GM12878 (cell line): ENCODE data around the gene VPS39.

Experiments
- HDAC6 ChIP-seq: fragments of 200-600 bp; sonication (generic); IDR thresholded peaks from one replicate; pipeline ENCODE4 v1.8.0; 2017; ENCODE audit warnings: antibody characterized with exemption; ENCODE audit not compliant: unreplicated experiment
- SIN3A ChIP-seq: IDR thresholded peaks from 2 replicates; pipeline ENCODE4 v1.6.1; 2012; ENCODE audit warnings: low read depth, low read length, improper control_type of control experiment
- ZSCAN29 ChIP-seq: fragments of 450-650 bp; IDR thresholded peaks from 2 replicates; pipeline ENCODE4 v1.6.1; 2017; ENCODE audit warnings: mild to moderate bottlenecking, moderate library complexity
- TF ChIP-seq, protein P1 (sequence below), 3 experiments: IDR thresholded peaks in 2 of 3; conservative IDR thresholded peaks in 1 of 3; 2 replicates each; pipeline ENCODE4 v1.5.1; 2011; ENCODE audit warnings: low read depth in 3 of 3, low read length in 3 of 3, mild to moderate bottlenecking in 3 of 3, control low read depth in 2 of 3, moderate library complexity in 2 of 3, inconsistent platforms in 1 of 3, mixed read lengths in 1 of 3; ENCODE audit not compliant: control insufficient read depth in 2 of 3, insufficient read depth in 1 of 3; ENCODE audit errors: extremely low read depth in 1 of 3
- TF ChIP-seq, protein P2 (sequence below): fragments of 450-650 bp; formaldehyde crosslinking; IDR thresholded peaks from 2 replicates; pipeline ENCODE4 v1.4.0; 2022; ENCODE audit warnings: mild to moderate bottlenecking, moderate library complexity

DNA sequence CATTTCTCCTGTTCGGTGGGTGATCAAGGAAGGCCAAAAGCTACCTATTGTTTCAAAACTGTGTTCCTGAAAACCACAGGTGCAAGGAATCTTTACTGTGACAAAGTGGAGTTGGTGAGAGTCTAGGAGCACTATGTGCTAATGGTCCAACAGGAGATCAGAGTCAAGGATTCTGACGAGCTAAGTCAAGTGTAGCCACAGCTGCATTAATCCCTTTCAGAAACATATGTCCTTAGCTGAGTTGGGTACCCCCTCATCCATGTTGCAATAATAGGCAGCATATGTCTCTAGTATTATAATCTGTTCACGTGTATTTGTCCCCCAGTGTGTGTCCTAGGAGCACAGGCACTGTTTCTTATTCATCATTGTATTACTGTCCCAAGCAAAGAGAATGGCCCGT is 1.7 kb downstream of the VPS39 start:
- TF ChIP-seq HDAC6 (no peak), ZSCAN29 (no peak), SIN3A (no peak)
- TF ChIP-seq, protein P1, sequence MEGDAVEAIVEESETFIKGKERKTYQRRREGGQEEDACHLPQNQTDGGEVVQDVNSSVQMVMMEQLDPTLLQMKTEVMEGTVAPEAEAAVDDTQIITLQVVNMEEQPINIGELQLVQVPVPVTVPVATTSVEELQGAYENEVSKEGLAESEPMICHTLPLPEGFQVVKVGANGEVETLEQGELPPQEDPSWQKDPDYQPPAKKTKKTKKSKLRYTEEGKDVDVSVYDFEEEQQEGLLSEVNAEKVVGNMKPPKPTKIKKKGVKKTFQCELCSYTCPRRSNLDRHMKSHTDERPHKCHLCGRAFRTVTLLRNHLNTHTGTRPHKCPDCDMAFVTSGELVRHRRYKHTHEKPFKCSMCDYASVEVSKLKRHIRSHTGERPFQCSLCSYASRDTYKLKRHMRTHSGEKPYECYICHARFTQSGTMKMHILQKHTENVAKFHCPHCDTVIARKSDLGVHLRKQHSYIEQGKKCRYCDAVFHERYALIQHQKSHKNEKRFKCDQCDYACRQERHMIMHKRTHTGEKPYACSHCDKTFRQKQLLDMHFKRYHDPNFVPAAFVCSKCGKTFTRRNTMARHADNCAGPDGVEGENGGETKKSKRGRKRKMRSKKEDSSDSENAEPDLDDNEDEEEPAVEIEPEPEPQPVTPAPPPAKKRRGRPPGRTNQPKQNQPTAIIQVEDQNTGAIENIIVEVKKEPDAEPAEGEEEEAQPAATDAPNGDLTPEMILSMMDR (IDR thresholded peaks at IDR 0.05 in 2 of 3, conservative IDR thresholded peaks at IDR 0.05 in 1 of 3; ENCODE audit: control insufficient read depth in 2 of 3, extremely low read depth in 1 of 3, insufficient read depth in 1 of 3, low read depth in 3 of 3, low read length in 3 of 3), result no peak
- TF ChIP-seq, protein P2, sequence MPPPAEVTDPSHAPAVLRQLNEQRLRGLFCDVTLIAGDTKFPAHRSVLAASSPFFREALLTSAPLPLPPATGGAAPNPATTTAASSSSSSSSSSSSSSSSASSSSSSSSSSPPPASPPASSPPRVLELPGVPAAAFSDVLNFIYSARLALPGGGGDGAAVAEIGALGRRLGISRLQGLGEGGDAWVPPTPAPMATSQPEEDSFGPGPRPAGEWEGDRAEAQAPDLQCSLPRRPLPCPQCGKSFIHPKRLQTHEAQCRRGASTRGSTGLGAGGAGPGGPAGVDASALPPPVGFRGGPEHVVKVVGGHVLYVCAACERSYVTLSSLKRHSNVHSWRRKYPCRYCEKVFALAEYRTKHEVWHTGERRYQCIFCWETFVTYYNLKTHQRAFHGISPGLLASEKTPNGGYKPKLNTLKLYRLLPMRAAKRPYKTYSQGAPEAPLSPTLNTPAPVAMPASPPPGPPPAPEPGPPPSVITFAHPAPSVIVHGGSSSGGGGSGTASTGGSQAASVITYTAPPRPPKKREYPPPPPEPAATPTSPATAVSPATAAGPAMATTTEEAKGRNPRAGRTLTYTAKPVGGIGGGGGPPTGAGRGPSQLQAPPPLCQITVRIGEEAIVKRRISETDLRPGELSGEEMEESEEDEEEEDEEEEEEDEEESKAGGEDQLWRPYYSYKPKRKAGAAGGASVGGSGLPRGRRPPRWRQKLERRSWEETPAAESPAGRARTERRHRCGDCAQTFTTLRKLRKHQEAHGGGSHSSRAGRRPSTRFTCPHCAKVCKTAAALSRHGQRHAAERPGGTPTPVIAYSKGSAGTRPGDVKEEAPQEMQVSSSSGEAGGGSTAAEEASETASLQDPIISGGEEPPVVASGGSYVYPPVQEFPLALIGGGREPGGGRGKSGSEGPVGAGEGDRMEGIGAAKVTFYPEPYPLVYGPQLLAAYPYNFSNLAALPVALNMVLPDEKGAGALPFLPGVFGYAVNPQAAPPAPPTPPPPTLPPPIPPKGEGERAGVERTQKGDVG (CRISPR knock-in tag), result no peak
